ENCODE data around the gene TSFM.

The TSFM gene

DNA sequence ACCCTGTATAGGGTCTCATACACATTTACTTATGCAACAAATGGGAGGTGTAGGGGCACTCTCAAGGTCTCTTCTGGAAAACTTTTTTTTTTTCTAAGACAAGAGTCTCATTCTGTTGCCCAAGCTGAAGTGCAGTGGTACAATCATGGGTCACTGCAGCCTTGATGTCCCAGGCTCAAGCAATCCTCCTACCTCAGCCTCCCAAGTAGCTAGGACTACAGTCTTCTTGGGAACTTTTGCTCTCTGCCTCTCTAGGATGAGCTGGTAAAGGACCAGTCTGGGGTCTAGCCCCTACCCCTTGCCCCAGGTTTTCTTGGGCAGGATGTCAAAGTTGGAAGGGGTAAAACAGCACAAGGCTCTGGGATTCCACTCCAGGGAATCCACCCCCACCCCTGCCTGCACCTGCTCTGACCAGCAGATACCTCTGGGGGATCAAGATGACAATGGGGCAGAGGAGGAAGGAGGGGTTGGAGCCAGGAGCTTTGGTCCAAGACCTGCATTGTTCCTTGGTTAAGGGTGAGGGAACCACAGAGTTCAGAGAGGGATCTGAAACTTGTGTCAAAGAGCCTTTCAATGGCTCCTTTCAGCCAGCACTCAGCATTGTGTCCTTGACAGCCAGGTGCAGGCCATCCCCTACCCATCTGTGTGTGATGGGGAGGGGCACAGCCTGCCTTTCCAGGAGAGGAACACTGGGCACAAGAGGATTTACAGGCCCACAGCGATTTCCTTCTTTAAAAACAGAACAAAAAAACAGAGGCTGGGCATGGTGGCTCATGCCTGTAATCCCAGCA is 51.7 kb downstream of the TSFM start:
- no peaks in the 10 kb centered on the region for H3K27me3 ChIP-seq (replicated peaks)
- no peak for DNase-seq
- H3K36me3 ChIP-seq (replicated peaks) = no peaks in the 10 kb centered on the region
- no peak for TF ChIP-seq CTCF (IDR thresholded peaks at IDR 0.05; ENCODE audit: low read depth, low read length, missing control alignments)
- H3K27ac ChIP-seq = no peak overlapping the region
- no peak overlapping the region for H3K4me3 ChIP-seq (ENCODE audit: low read depth, low read length)
- in situ Hi-C loops (cut with HindIII; ENCODE audit: low pct_ligation_motif_present, low sequenced_read_pairs) = no loop called here

DNA sequence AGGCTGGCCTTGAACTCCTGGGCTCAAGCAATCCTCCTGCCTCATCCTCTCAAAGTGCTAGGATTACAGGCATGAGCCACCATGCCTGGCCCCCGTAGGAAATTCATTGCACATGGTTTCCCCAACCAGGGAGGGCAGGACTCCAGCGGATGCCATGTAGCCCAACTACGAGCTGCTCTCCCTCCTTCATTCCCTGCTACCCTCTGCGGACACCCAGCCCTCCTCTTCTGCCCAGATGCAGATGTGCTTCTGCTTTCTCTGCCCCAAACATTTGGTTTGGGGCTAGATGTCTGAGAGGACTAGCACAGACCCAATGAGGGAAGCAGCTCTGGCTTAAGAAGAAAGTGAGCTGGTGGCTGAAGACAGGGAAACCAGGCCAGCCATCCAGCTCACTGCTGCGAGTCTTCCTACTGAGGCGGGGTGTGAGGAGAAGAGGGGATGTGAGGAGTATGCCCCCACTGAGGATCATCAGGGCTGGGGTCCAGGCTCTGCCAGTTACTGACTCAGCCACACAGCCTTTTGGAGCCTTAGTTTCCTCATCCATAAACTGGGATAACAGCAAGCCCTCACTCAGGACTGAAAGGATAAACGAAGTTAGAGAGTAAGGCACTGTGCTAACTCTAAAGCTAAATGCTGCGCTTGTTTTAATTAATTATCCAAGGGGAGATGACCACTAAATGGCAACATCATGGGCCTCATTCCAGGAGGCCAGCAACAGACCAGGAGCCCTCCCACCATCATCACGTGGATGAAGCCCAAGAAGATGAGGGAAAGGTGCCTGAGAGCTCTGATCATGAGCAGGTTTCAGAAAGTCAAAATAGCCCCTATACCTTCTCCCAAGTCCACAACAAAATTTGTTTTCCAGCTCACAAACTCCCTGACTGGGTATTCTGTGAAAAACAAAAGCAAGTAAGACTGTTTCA is 53.0 kb downstream of the TSFM start:
- in situ Hi-C loops (cut with HindIII; ENCODE audit: low pct_ligation_motif_present, low sequenced_read_pairs) = no loop called here
- no peak for DNase-seq
- Histone ChIP-seq H3K27me3 (replicated peaks) (no peaks in the 10 kb centered on the region), H3K4me3 (ENCODE audit: low read depth, low read length) (no peak overlapping the region), H3K36me3 (replicated peaks) (no peaks in the 10 kb centered on the region), H3K27ac (no peak overlapping the region)
- no peak for TF ChIP-seq CTCF (IDR thresholded peaks at IDR 0.05; ENCODE audit: low read depth, low read length, missing control alignments)

GRCh38 chr12:57836442-57837375 is 54.1 kb downstream of the TSFM start:
- Histone ChIP-seq H3K4me3 (ENCODE audit: low read depth, low read length) (no peak overlapping the region), H3K27ac (peak overlapping the region; percentile 25), H3K27me3 (replicated peaks) (no peaks in the 10 kb centered on the region), H3K36me3 (replicated peaks) (no peaks in the 10 kb centered on the region)
- no peak for TF ChIP-seq CTCF (IDR thresholded peaks at IDR 0.05; ENCODE audit: low read depth, low read length, missing control alignments)
- peak; percentile 80 for DNase-seq
- in situ Hi-C loops (cut with HindIII; ENCODE audit: low pct_ligation_motif_present, low sequenced_read_pairs) = no loop called here

DNA sequence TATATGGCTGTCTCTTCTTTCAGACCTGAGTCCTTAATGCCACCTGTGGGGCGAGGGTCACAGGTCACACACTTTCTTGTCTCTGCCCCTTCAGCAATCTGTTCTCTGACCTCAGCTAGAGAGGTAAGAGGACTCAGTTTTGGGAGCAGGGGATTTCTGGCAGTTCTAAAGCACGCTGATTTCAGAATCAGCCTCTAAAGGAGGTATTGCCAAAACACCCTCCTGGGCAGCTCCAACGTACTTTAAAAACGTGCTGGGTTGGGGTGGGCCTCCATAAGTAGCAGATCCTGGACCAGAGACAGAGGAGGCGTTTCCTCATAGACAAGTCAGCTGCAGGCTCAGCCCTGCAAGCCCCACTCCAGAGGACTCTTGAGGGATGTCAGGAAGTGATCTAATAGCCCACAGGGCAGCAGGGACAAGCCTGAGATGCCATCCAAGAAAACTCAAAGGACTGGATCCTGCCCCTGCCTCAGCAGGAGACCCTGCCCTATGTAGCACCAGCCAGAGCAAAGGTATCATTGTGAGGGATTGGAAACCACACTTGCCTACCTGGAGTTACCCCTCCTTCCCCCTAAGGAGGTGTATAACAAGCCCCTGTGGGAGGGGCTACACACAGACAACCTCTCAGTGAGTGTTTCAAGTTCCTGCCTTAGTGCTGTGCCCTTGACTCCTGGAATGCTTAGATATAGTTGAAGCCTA is 55.4 kb downstream of the TSFM start:
- Histone ChIP-seq H3K4me3 (ENCODE audit: low read depth, low read length) (no peak overlapping the region), H3K36me3 (replicated peaks) (no peaks in the 10 kb centered on the region), H3K27me3 (replicated peaks) (no peaks in the 10 kb centered on the region), H3K27ac (no peak overlapping the region)
- in situ Hi-C loops (cut with HindIII; ENCODE audit: low pct_ligation_motif_present, low sequenced_read_pairs) = no loop called here
- TF ChIP-seq CTCF (IDR thresholded peaks at IDR 0.05; ENCODE audit: low read depth, low read length, missing control alignments) = no peak
- peak; percentile 56 for DNase-seq

Measured in brain microvascular endothelial cell (primary cell).